ENCODE measurements around the gene DHX35.

DHX35 gene

GRCh38 chr20:39042279-39043150, 80.4 kb downstream of the DHX35 start:
- in situ Hi-C loops (cut with MboI; ENCODE audit: low sequenced_read_pairs, unreplicated experiment) = loop anchor here (10.0 kb wide), 1 partner anchor 118 kb away; the partner anchor contains the start of gene FAM83D
- DNase-seq (ENCODE audit: low spot score) = no peak
- TF ChIP-seq CTCF (IDR thresholded peaks at IDR 0.05; ENCODE audit: borderline replicate concordance, control extremely low read depth, extremely low read depth, insufficient read depth, missing control alignments) = no peak

DNA sequence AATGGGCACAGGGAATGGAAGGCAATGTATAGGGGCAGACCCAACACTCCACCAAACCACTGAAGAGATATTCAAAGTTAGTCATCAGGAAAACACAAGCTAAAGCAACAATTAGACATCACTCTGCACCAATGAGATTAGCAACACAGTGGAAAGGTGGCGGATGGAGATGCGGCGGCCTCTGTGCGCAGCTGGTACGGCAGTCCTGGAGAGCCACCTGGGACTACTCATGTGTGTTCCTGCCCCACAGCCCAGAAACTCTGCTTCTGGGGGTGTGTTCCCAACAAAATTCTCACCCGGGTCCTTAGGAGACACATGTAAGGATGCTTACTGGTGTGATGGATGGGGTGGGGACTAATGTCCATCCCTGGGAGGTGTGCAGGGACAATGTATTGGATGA, 82.4 kb downstream of the DHX35 start:
- in situ Hi-C loops (cut with MboI; ENCODE audit: low sequenced_read_pairs, unreplicated experiment) = loop anchor here (10.0 kb wide), 1 partner anchor 120 kb away; the partner anchor contains the start of gene FAM83D
- DNase-seq (ENCODE audit: low spot score) = no peak
- TF ChIP-seq CTCF (IDR thresholded peaks at IDR 0.05; ENCODE audit: borderline replicate concordance, control extremely low read depth, extremely low read depth, insufficient read depth, missing control alignments) = no peak

GRCh38 chr20:39045676-39046075, 83.5 kb downstream of the DHX35 start:
- TF ChIP-seq CTCF (IDR thresholded peaks at IDR 0.05; ENCODE audit: borderline replicate concordance, control extremely low read depth, extremely low read depth, insufficient read depth, missing control alignments) = no peak
- in situ Hi-C loops (cut with MboI; ENCODE audit: low sequenced_read_pairs, unreplicated experiment) = loop anchor here (10.0 kb wide), 1 partner anchor 121 kb away; the partner anchor contains the start of gene FAM83D
- no peak for DNase-seq (ENCODE audit: low spot score)

DNA sequence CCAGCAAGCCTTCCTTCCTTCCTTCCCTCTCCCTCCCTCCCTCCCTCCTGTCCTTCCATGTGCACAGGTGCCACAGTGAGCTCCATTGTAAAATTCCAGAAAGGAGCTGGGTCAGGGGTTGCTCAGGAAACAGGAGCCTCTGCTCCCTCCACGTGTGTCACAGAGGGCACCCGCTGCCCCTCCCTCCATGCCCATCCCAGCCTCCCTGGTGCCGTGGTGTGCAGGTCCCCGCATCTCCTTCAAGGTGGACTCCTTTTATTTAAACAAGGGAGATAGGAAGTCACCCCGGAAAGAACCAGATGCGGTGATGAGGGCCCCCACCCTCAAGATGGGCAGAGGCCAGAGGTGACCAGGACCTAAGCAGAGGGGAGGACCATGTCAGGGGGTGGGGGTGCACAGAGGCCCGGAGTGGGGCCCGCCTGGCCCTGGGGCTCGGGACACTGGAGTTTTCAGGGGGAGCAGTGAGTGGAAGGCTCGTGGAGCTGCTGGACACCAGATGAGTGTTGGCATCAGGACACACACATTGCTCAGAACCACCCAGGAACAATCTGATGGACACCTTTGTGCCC, 85.4 kb downstream of the DHX35 start:
- in situ Hi-C loops (cut with MboI; ENCODE audit: low sequenced_read_pairs, unreplicated experiment) = loop anchor here (10.0 kb wide), 1 partner anchor 123 kb away; the partner anchor contains the start of gene FAM83D
- no peak for DNase-seq (ENCODE audit: low spot score)
- no peak for TF ChIP-seq CTCF (IDR thresholded peaks at IDR 0.05; ENCODE audit: borderline replicate concordance, control extremely low read depth, extremely low read depth, insufficient read depth, missing control alignments)

DNA sequence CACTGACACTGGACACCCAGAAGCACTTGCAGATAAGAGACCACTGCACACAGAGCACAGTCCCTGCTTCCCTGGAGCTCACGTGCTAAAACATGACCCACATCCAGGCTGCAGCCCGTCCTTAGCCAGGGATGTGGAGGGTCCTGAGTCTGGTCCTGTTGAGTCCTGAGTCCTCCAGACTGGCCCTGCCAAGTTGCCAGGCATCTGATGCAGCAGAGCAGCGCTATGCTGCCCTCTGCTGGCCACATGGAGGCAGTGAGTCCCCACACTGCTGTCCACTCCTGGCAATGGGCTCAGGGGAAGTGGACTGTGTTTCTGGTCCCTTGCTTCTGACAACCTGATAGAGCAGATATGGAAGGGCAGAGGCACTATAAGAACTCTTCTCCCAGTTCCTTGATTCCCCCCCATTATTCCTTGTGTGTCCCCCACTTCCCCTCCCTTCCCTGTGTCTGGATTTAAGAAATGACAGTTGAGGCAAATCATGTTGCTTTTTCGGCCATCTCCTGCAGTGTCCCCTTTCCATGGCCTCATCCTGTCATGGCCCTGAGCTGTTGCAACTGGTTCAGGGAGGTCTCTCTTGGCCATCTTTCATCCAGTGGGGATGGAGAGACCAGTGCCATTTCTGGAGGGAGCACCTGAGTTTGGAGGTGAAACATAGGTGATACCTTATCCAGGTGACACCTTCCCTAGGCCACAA, 86.0 kb downstream of the DHX35 start:
- peak; percentile 99 for TF ChIP-seq CTCF (IDR thresholded peaks at IDR 0.05; ENCODE audit: borderline replicate concordance, control extremely low read depth, extremely low read depth, insufficient read depth, missing control alignments)
- peak; percentile 90 for DNase-seq (ENCODE audit: low spot score)
- in situ Hi-C loops (cut with MboI; ENCODE audit: low sequenced_read_pairs, unreplicated experiment) = loop anchor here (10.0 kb wide), 1 partner anchor 123 kb away; the partner anchor contains the start of gene FAM83D

- no peak for DNase-seq (ENCODE audit: low spot score)
- no peak for TF ChIP-seq CTCF (IDR thresholded peaks at IDR 0.05; ENCODE audit: borderline replicate concordance, control extremely low read depth, extremely low read depth, insufficient read depth, missing control alignments)
- in situ Hi-C loops (cut with MboI; ENCODE audit: low sequenced_read_pairs, unreplicated experiment) = loop anchor here (10.0 kb wide), 1 partner anchor 124 kb away; the partner anchor contains the start of gene FAM83D
Measured at GRCh38 chr20:39049148-39049547, 87.0 kb downstream of the DHX35 start.

Measured in GM13976 (cell line).